Spleen (tissue), 11 donors: Measurements from ENCODE around the gene ANKS3. TPM values are rescaled to one million over a fixed set of nuclear protein-coding genes. Genes with fewer than 3 reads are reported as not detected.
A peak's percentile ranks its signal among the peaks of the same experiment; 100 is the strongest.
"Not testable (repeated sequence)": the region's sequence is repeated elsewhere in the genome, so short reads cannot be mapped to it uniquely, and the experiment has no call there.

Source experiments
- DNase-seq: peaks from one replicate; pipeline ENCODE4 v3.0.0-alpha.2; 2020
- H3K27ac ChIP-seq, 8 donors: fragments of 200-600 bp; sonication (generic) in 7 of 8; 1 replicate in 4 of 8; 2 replicates in 4 of 8; pipeline versions ENCODE4 v1.5.0 to v1.8.0; 2016 to 2021; ENCODE audit warnings: inconsistent platforms in 4 of 8, mild to moderate bottlenecking in 4 of 8, moderate library complexity in 1 of 8
- H3K27me3 ChIP-seq, 7 donors: fragments of 200-600 bp; sonication (generic) in 6 of 7; replicated peaks in 1 of 7; 1 replicate in 4 of 7; 2 replicates in 3 of 7; pipeline versions ENCODE4 v1.5.0 to v1.8.0; 2016 to 2021; ENCODE audit warnings: inconsistent platforms in 3 of 7, mild to moderate bottlenecking in 1 of 7
- H3K36me3 ChIP-seq, 6 donors: fragments of 200-600 bp; sonication (generic) in 5 of 6; 1 replicate in 4 of 6; 2 replicates in 2 of 6; pipeline versions ENCODE4 v1.5.0 to v1.8.0; 2016 to 2021; ENCODE audit warnings: inconsistent platforms in 2 of 6
- H3K4me1 ChIP-seq, 6 donors: fragments of 200-600 bp; sonication (generic) in 5 of 6; 1 replicate in 3 of 6; 2 replicates in 3 of 6; pipeline versions ENCODE4 v1.5.0 to v1.8.0; 2016 to 2021; ENCODE audit warnings: inconsistent platforms in 3 of 6
- H3K4me3 ChIP-seq, 8 donors: fragments of 200-600 bp; sonication (generic) in 7 of 8; 1 replicate in 4 of 8; 2 replicates in 4 of 8; pipeline versions ENCODE4 v1.5.0 to v1.8.0; 2016 to 2021; ENCODE audit warnings: inconsistent platforms in 4 of 8, mild to moderate bottlenecking in 4 of 8, moderate library complexity in 2 of 8
- H3K9me3 ChIP-seq, 8 donors: fragments of 200-600 bp; sonication (generic) in 7 of 8; 1 replicate in 4 of 8; 2 replicates in 4 of 8; pipeline versions ENCODE4 v1.5.0 to v1.8.0; 2016 to 2021; ENCODE audit warnings: inconsistent platforms in 4 of 8
- CTCF ChIP-seq, 11 experiments: fragments of 200-600 bp in 7 of 11; fragments of 450-650 bp in 4 of 11; sonication (generic) in 4 of 11; IDR thresholded peaks in 8 of 11; conservative IDR thresholded peaks in 3 of 11; 1 replicate in 7 of 11; 2 replicates in 4 of 11; pipeline versions ENCODE4 v1.4.0 to v1.8.0; 2016 to 2021; ENCODE audit warnings: antibody characterized with exemption in 11 of 11, inconsistent platforms in 4 of 11, mild to moderate bottlenecking in 1 of 11
- POLR2A ChIP-seq, 3 donors: fragments of 450-650 bp; IDR thresholded peaks; one replicate each; pipeline ENCODE4 v1.5.1; 2017; ENCODE audit warnings: antibody characterized with exemption in 3 of 3, mild to moderate bottlenecking in 1 of 3
- POLR2AphosphoS5 ChIP-seq, 3 donors: sonication (generic); formaldehyde crosslinking; IDR thresholded peaks; one replicate each; pipeline ENCODE4 v1.5.1; 2017; ENCODE audit warnings: antibody characterized with exemption in 3 of 3
- WGBS, 5 donors: extraction: QIAGEN DNeasy Blood & Tissue Kit in 3 of 5; methylation state at CpG; one replicate each; pipeline versions ENCODE4 v1.1.5 to v1.1.7; 2013 to 2018; 5-methylcytosine and 5-hydroxymethylcytosine counted together
- intact Hi-C: fragments of 100-400 bp; cut with DNase I; formaldehyde crosslinking; loops from one replicate; pipeline ENCODE4 v1.15.0; 2023; ENCODE audit warnings: low total_unique reads
- polyA plus RNA-seq, 3 donors: library from polyadenylated mRNA; stranded (reverse); fragments of 200-250 nt; gene quantifications; one replicate each; pipeline ENCODE4 v1.2.1, GENCODE V29; 2013
- total RNA-seq, 7 donors: library from RNA; depleted of rRNA in 3 of 7; stranded (reverse); fragments of >200 nt in 3 of 7; fragmentation: NEBNext Ultra II Directional in 4 of 7; extraction: Animal tissue kit (Norgen Biotek cat#: 25700) in 4 of 7; gene quantifications; one replicate each; pipeline versions ENCODE4 v1.1.0 to v1.2.1, GENCODE V29; 2016 to 2021
- donor health status: healthy with polysubstance abuse.
- donor health status: DM: no; HTN: no; CAD: no; lungs with moderate emphysema.
- donor health status: DM: no; HTN: no; CAD: no.
- donor health status: Bipolar disorder and iron deficiency.
- donor health status: healthy.
- donor health status: DM: no; HTN: no; CAD: no.
- donor health status: DM: yes; HTN: yes; CAD: no.

ANKS3 gene
- total and polyA plus RNA-seq, 10 donors, result 12.5 to 29.5 (median 22.9) TPM

- TF ChIP-seq CTCF (IDR thresholded peaks at IDR 0.05 in 8 of 11, conservative IDR thresholded peaks at IDR 0.05 in 3 of 11) (peak in 4 of 11 experiments; percentile 14 to 28 (median 21)), POLR2AphosphoS5 (IDR thresholded peaks at IDR 0.05) (peak; percentile 52 to 86 (median 72)), POLR2A (IDR thresholded peaks at IDR 0.05) (no peak)
- intact Hi-C loops, result no loop called here
- Histone ChIP-seq H3K4me1 (peaks cover 0 to 70% (median 27%) of the 10 kb centered on the region in 6 donors), H3K27me3 (no peaks in the 10 kb centered on the region), H3K9me3 (no peaks in the 10 kb centered on the region), H3K36me3 (peaks cover 0 to 96% (median 79%) of the 10 kb centered on the region in 6 donors), H3K27ac (peak overlapping the region; percentile 19 to 90 (median 80)), H3K4me3 (no peak overlapping the region)
- DNase-seq, result no peak
- WGBS, 5 donors, result 73 to 83% (median 79%) methylated on average over 16 of the region's 16 CpGs
These were observed 79.8 kb downstream of the ANKS3 start for GRCh38 chr16:4654011-4654963.

- no peak for DNase-seq
- intact Hi-C loops, result no loop called here
- Histone ChIP-seq H3K27me3 (no peaks in the 10 kb centered on the region), H3K27ac (peak overlapping the region in 6 of 8 donors; percentile 32 to 90 (median 84)), H3K9me3 (no peaks in the 10 kb centered on the region), H3K36me3 (peaks cover 0 to 88% (median 63%) of the 10 kb centered on the region in 6 donors), H3K4me3 (no peak overlapping the region), H3K4me1 (peaks cover 0 to 69% (median 29%) of the 10 kb centered on the region in 6 donors)
- TF ChIP-seq POLR2AphosphoS5 (IDR thresholded peaks at IDR 0.05), result peak in 1 of 3 donors; percentile 38
- TF ChIP-seq POLR2A (IDR thresholded peaks at IDR 0.05), result no peak
- 89 to 97% (median 94%) methylated on average over 22 to 25 of the region's 25 CpGs for WGBS, 5 donors
These were observed 81.5 kb downstream of the ANKS3 start for GRCh38 chr16:4652561-4652960.

GRCh38 chr16:4651827-4652226 lies 82.2 kb downstream of the ANKS3 start:
- Histone ChIP-seq H3K36me3 (peaks cover 0 to 88% (median 56%) of the 10 kb centered on the region in 6 donors), H3K27ac (peak overlapping the region in 3 of 8 donors; percentile 13 to 84 (median 83)), H3K4me1 (peaks cover 0 to 77% (median 32%) of the 10 kb centered on the region in 6 donors), H3K9me3 (no peaks in the 10 kb centered on the region), H3K27me3 (no peaks in the 10 kb centered on the region), H3K4me3 (no peak overlapping the region)
- TF ChIP-seq POLR2AphosphoS5 (IDR thresholded peaks at IDR 0.05) (peak in 1 of 3 donors; percentile 19), CTCF (IDR thresholded peaks at IDR 0.05 in 8 of 11, conservative IDR thresholded peaks at IDR 0.05 in 3 of 11) (no peak)
- WGBS, 5 donors, result 77 to 91% (median 80%) methylated on average over 9 to 13 of the region's 13 CpGs
- DNase-seq, result no peak
- intact Hi-C loops, result no loop called here

GRCh38 chr16:4650443-4651074 lies 83.5 kb downstream of the ANKS3 start:
- DNase-seq, result peak; percentile 90
- H3K27me3 ChIP-seq, intact Hi-C loops, H3K4me3 ChIP-seq, H3K9me3 ChIP-seq: not testable (repeated sequence)
- H3K36me3 ChIP-seq, result peaks cover 0 to 88% (median 43%) of the 10 kb centered on the region in 6 donors
- 83 to 95% (median 88%) methylated on average over 12 to 15 of the region's 15 CpGs for WGBS, 5 donors
- TF ChIP-seq CTCF (IDR thresholded peaks at IDR 0.05 in 8 of 11, conservative IDR thresholded peaks at IDR 0.05 in 3 of 11), result peak; percentile 63 to 92 (median 76)
- peak; percentile 52 to 77 (median 75) for TF ChIP-seq POLR2AphosphoS5 (IDR thresholded peaks at IDR 0.05)
- peaks cover 0 to 82% (median 32%) of the 10 kb centered on the region in 6 donors for H3K4me1 ChIP-seq
- H3K27ac ChIP-seq, result peak overlapping the region in 7 of 8 donors; percentile 27 to 83 (median 57)
